CD4-positive, alpha-beta T cell (primary cell): Measurements from ENCODE around the gene AIFM3. TPM values are rescaled to one million over a fixed set of nuclear protein-coding genes. Genes with fewer than 3 reads are reported as not detected.

Source experiments
- ATAC-seq: fragments of 200-7000 bp; cut with Tn5 transposase; one replicate; pipeline ENCODE4 v1.10.0; 2022; ENCODE audit warnings: mild to moderate bottlenecking; ENCODE audit not compliant: poor library complexity
- CTCF ChIA-PET: fragments of 350-600 bp; sonication (Branson Sonifier 250); formaldehyde crosslinking; loops from one replicate; lab custom pipeline; 2021; ENCODE audit warnings: antibody characterized with exemption, inconsistent platforms; lab: Charles Lee
- POLR2A ChIA-PET: fragments of 350-600 bp; sonication (Branson Sonifier 250); formaldehyde crosslinking; loops from one replicate; lab custom pipeline; 2021; ENCODE audit warnings: antibody characterized with exemption, inconsistent platforms; lab: Charles Lee
- DNase-seq, 14 experiments: peaks; one replicate each; pipeline ENCODE4 v3.0.0-alpha.2; 2013 to 2020; ENCODE audit warnings: mixed read lengths in 2 of 14
- H3K27ac ChIP-seq, 2 donors: one replicate each; pipeline versions ENCODE4 v1.5.1 to v1.7.0; 2013; ENCODE audit warnings: low read length in 2 of 2, low read depth in 1 of 2, mild to moderate bottlenecking in 1 of 2
- H3K27me3 ChIP-seq, 2 experiments: 1 replicate in 1 of 2; 2 replicates in 1 of 2; pipeline versions ENCODE4 v1.6.1 to v1.7.0; 2013; ENCODE audit warnings: low read length in 2 of 2, control low read depth in 1 of 2, mild to moderate bottlenecking in 1 of 2, moderate library complexity in 1 of 2; ENCODE audit not compliant: insufficient read depth in 2 of 2, control insufficient read depth in 1 of 2
- H3K36me3 ChIP-seq: one replicate; pipeline ENCODE4 v1.6.1; 2013; ENCODE audit warnings: low read length, control low read depth; ENCODE audit not compliant: insufficient read depth
- H3K4me1 ChIP-seq: one replicate; pipeline ENCODE4 v1.6.1; 2013; ENCODE audit warnings: low read length, control low read depth; ENCODE audit not compliant: insufficient read depth
- H3K4me3 ChIP-seq: one replicate; pipeline ENCODE4 v1.5.1; 2013; ENCODE audit warnings: mild to moderate bottlenecking, low read length, moderate library complexity
- H3K9me3 ChIP-seq, 2 experiments: 1 replicate in 1 of 2; 2 replicates in 1 of 2; pipeline versions ENCODE4 v1.6.1 to v1.7.0; 2013; ENCODE audit warnings: low read length in 2 of 2, mild to moderate bottlenecking in 2 of 2, control low read depth in 1 of 2, moderate library complexity in 1 of 2; ENCODE audit not compliant: control insufficient read depth in 1 of 2, insufficient read depth in 1 of 2
- H3K27ac Mint-ChIP-seq: one replicate; pipeline ENCODE4 v1.8.0; 2020; ENCODE audit warnings: mixed read lengths
- H3K27me3 Mint-ChIP-seq: one replicate; pipeline ENCODE4 v1.8.0; 2021; ENCODE audit warnings: mixed read lengths
- H3K36me3 Mint-ChIP-seq: one replicate; pipeline ENCODE4 v1.8.0; 2021; ENCODE audit warnings: low read depth, mixed read lengths
- H3K4me1 Mint-ChIP-seq: one replicate; pipeline ENCODE4 v1.8.0; 2021; ENCODE audit warnings: low read depth, mixed read lengths
- H3K4me3 Mint-ChIP-seq: one replicate; pipeline ENCODE4 v1.8.0; 2020; ENCODE audit warnings: mild to moderate bottlenecking, mixed read lengths
- H3K9me3 Mint-ChIP-seq: one replicate; pipeline ENCODE4 v1.8.0; 2020; ENCODE audit warnings: mixed read lengths
- CTCF ChIP-seq: fragments of 200-600 bp; IDR thresholded peaks from one replicate; pipeline ENCODE4 v1.8.0; 2022; ENCODE audit warnings: antibody characterized with exemption, mild to moderate bottlenecking
- intact Hi-C, 2 experiments: fragments of 100-400 bp; cut with DNase I in 1 of 2; cut with micrococcal nuclease in 1 of 2; formaldehyde crosslinking; loops; one replicate each; pipeline versions ENCODE4 v1.15.1 to v1.9.0; 2023 to 2025; cut with DNase I, micrococcal nuclease
- total RNA-seq, 174 experiments: library from RNA in 2 of 174; stranded (reverse) in 2 of 174; gene quantifications; one replicate each; pipeline ENCODE4 v1.2.3 and lab custom pipeline; 2021 to 2026

The AIFM3 gene
- total RNA-seq, 2 experiments from 2014 or later: 0.34 to 0.41 TPM

- ATAC-seq (no peak), DNase-seq (no peak)
- Histone ChIP-seq H3K4me3 (peak overlapping the region; percentile 59), H3K4me1 (peaks cover 26% of the 10 kb centered on the region), H3K27me3 (no peaks in the 10 kb centered on the region), H3K27ac (peak overlapping the region; percentile 27 to 79), H3K9me3 (no peaks in the 10 kb centered on the region), H3K36me3 (no peaks in the 10 kb centered on the region)
- Mint-ChIP-seq H3K27me3 (no peaks in the 10 kb centered on the region), H3K4me1 (peaks cover 30% of the 10 kb centered on the region), H3K36me3 (no peaks in the 10 kb centered on the region), H3K4me3 (peak overlapping the region; percentile 86), H3K9me3 (no peaks in the 10 kb centered on the region), H3K27ac (peak overlapping the region; percentile 81)
- POLR2A ChIA-PET: interaction anchor here (1.2 to 3.2 kb wide), 2 partner anchors 12 to 96 kb away, joined by 3 to 22 read pairs; partner anchors contain the start of genes CRKL and THAP7
- intact Hi-C loops: loop anchor here in 1 of 2 experiments (1.0 kb wide), 1 partner anchor 11 kb away; the partner anchor contains the start of gene THAP7
- CTCF ChIA-PET: no interaction called here
- no peak for TF ChIP-seq CTCF
Measured at GRCh38 chr22:21013657-21014201, 46.7 kb downstream of the AIFM3 start.

DNA sequence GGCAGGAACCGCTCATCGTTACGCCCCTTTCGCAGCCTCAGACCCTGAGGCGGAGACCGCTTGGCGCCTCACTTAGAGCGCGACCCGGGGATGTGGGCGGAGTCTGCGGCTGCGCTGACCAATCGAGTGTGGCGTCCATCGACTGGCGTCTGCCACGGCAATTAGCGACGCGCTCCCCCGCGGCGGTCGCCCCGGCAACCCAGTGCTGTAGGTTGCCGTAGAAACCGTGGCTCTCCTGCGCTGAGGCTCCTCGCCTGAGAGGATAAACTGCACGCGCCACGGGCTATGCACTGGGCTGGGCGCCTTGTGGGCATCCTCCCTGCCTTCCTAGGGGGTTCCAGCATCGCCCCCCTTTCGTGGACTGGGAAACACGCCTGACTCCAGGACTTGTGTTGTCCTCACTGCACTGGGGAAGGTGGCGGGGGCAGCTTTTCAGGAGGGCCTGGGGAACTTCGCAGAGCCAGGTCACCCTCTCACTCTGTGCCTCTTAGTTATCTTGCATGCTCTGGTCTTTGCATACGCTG is 47.2 kb downstream of the AIFM3 start:
- Histone ChIP-seq H3K9me3 (no peaks in the 10 kb centered on the region), H3K4me1 (peaks cover 26% of the 10 kb centered on the region), H3K36me3 (no peaks in the 10 kb centered on the region), H3K4me3 (peak overlapping the region; percentile 59), H3K27ac (peak overlapping the region; percentile 27 to 79), H3K27me3 (no peaks in the 10 kb centered on the region)
- no peak for TF ChIP-seq CTCF
- H3K4me1 Mint-ChIP-seq: peaks cover 30% of the 10 kb centered on the region
- peak overlapping the region; percentile 81 for H3K27ac Mint-ChIP-seq
- ChIA-PET POLR2A (interaction anchor here (1.2 to 3.2 kb wide), 3 partner anchors 12 to 97 kb away, joined by 3 to 22 read pairs (median 9); partner anchors contain the start of genes CRKL and THAP7), CTCF (no interaction called here)
- no peaks in the 10 kb centered on the region for H3K27me3 Mint-ChIP-seq
- peak; percentile 67 to 94 (median 80) for DNase-seq
- H3K4me3 Mint-ChIP-seq: peak overlapping the region; percentile 86
- intact Hi-C loops: loop anchor here in 1 of 2 experiments (1.0 kb wide), 1 partner anchor 12 kb away; the partner anchor contains the start of gene THAP7
- H3K36me3 Mint-ChIP-seq: no peaks in the 10 kb centered on the region
- H3K9me3 Mint-ChIP-seq: no peaks in the 10 kb centered on the region
- peak; percentile 88 for ATAC-seq

DNA sequence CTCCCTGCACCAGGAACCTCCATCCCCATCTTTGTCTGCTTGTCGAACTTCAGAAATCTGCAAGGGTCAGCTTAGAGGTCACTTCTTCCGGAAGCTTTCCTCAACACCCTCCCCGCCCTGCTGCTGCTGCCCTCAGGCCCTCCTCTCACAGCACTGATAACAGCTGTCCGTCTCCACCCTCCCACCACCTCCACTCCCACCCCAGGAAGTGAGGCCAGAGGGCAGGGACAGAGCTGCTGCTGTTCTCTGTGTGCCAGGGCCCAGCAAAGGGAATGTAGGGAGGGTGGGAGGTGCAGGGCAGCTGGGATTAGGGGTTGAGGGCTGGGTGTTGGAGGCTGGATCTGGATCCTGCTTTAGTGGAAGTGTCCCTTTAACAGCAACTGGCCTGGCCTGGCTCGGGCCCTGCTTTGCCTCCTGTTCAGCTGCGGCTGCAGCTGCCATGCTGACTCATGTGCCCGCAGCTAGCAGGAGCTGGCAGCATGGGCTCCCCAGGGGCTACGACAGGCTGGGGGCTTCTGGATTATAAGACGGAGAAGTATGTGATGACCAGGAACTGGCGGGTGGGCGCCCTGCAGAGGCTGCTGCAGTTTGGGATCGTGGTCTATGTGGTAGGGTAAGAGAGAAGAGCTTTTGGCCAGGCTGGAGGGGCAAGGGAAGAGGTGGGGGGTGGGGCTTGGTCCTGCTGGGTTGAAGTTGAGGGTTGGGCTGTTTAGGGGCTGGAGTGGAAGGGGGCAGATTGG is 47.8 kb downstream of the AIFM3 start, which contains the start of gene P2RX6:
Gene P2RX6 (plus strand): TSS at position 440 of the 740 bp plus-strand sequence. CDS start 10 bp downstream, at position 450.
- ChIA-PET CTCF (no interaction called here), POLR2A (interaction anchor here (2.2 kb wide), 1 partner anchor 13 kb away, joined by 9 read pairs; the partner anchor contains the start of gene THAP7)
- Histone ChIP-seq H3K9me3 (no peaks in the 10 kb centered on the region), H3K27ac (peak within 1 kb of the TSS; percentile 27 to 79), H3K4me3 (peak within 1 kb of the TSS; percentile 59), H3K27me3 (no peaks in the 10 kb centered on the region), H3K36me3 (no peaks in the 10 kb centered on the region), H3K4me1 (peaks cover 26% of the 10 kb centered on the region)
- Mint-ChIP-seq H3K27ac (peak within 1 kb of the TSS; percentile 81), H3K9me3 (no peaks in the 10 kb centered on the region), H3K4me3 (peak within 1 kb of the TSS; percentile 86), H3K27me3 (no peaks in the 10 kb centered on the region), H3K36me3 (no peaks in the 10 kb centered on the region), H3K4me1 (peaks cover 30% of the 10 kb centered on the region)
- no peak for TF ChIP-seq CTCF
- ATAC-seq (no peak), DNase-seq (no peak)
- intact Hi-C loops: loop anchor here in 1 of 2 experiments (1.0 kb wide), 1 partner anchor 13 kb away; the partner anchor contains the start of gene THAP7
